ENCODE measurements around the gene SLAMF9.

The SLAMF9 gene

DNA sequence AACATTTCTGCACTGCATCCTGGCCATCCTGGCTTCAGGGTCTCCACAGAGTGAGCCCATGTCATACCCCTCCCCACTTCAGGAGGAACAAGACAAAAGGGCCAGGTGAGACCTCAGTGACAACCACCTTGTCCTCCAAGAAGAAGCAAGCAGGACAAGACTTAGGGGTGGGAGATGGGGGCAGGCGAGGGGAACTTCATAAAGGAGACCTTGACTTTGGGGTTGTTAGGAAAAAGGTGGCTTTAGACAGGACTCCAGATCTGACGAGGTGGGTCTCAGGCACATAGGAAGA is 24.0 kb upstream of the SLAMF9 start:
- TF ChIP-seq TCF4 (CRISPR knock-in tag; IDR thresholded peaks at IDR 0.05; ENCODE audit: borderline replicate concordance) (no peak), ISL1 (CRISPR knock-in tag; IDR thresholded peaks at IDR 0.05) (no peak), RARB (CRISPR knock-in tag; IDR thresholded peaks at IDR 0.05) (no peak), ARNTL (CRISPR knock-in tag; IDR thresholded peaks at IDR 0.05; ENCODE audit: borderline replicate concordance, low read depth) (no peak), ZNF8 (CRISPR knock-in tag; IDR thresholded peaks at IDR 0.05) (no peak), SNAI2 (CRISPR knock-in tag; IDR thresholded peaks at IDR 0.05) (no peak), ZFP30 (CRISPR knock-in tag; IDR thresholded peaks at IDR 0.05) (no peak), PPARA (CRISPR knock-in tag; IDR thresholded peaks at IDR 0.05; ENCODE audit: borderline replicate concordance) (no peak)
- TF ChIP-seq, protein P1, sequence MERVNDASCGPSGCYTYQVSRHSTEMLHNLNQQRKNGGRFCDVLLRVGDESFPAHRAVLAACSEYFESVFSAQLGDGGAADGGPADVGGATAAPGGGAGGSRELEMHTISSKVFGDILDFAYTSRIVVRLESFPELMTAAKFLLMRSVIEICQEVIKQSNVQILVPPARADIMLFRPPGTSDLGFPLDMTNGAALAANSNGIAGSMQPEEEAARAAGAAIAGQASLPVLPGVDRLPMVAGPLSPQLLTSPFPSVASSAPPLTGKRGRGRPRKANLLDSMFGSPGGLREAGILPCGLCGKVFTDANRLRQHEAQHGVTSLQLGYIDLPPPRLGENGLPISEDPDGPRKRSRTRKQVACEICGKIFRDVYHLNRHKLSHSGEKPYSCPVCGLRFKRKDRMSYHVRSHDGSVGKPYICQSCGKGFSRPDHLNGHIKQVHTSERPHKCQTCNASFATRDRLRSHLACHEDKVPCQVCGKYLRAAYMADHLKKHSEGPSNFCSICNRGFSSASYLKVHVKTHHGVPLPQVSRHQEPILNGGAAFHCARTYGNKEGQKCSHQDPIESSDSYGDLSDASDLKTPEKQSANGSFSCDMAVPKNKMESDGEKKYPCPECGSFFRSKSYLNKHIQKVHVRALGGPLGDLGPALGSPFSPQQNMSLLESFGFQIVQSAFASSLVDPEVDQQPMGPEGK (CRISPR knock-in tag; IDR thresholded peaks at IDR 0.05; ENCODE audit: borderline replicate concordance), result no peak
- TF ChIP-seq, protein P2, sequence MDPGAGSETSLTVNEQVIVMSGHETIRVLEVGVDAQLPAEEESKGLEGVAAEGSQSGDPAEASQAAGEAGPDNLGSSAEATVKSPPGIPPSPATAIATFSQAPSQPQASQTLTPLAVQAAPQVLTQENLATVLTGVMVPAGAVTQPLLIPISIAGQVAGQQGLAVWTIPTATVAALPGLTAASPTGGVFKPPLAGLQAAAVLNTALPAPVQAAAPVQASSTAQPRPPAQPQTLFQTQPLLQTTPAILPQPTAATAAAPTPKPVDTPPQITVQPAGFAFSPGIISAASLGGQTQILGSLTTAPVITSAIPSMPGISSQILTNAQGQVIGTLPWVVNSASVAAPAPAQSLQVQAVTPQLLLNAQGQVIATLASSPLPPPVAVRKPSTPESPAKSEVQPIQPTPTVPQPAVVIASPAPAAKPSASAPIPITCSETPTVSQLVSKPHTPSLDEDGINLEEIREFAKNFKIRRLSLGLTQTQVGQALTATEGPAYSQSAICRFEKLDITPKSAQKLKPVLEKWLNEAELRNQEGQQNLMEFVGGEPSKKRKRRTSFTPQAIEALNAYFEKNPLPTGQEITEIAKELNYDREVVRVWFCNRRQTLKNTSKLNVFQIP (CRISPR knock-in tag; IDR thresholded peaks at IDR 0.05; ENCODE audit: borderline replicate concordance, low read depth), result no peak
- ATAC-seq, result no peak

DNA sequence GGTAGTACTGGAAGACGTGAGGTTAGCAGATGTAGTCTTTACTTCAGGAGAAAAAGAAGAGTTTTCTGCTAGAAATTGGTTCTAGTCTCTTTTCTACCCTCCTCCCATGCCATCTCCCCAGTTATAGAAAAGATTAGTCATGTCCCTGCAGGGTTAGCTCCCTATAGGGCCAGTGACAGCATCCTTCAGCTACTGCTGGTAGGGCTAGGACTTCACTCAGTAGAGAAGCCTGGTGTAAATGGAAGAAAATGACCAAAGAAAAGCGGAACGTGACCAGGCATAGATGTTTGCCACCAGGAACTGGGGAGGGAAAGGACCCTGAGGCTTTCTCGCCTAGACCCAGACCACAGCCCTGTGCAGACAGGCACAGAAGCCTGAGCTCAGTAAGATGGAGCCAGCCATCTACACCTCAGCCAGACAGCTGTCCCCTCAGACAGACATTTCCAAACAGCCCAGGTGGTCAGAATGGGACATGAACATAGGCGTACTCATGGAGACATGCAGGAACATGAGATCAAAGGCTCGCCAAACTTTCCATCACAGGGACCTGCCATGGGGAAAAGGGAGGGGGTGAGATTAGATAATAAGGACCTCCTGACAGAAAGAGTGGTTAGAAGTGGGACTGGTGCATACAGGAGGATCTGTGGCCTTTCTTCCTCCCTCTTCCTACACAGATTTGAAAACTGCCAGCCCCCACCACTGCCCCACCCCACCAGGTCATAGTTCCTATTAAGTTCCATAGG is 23.5 kb upstream of the SLAMF9 start:
- ATAC-seq, result no peak; the same call in 2 of the 3 replicates
- no peak for TF ChIP-seq ISL1 (CRISPR knock-in tag; IDR thresholded peaks at IDR 0.05)
- TF ChIP-seq OSR1 (CRISPR knock-in tag; IDR thresholded peaks at IDR 0.05), result no peak
- TF ChIP-seq ESRRG (CRISPR knock-in tag; IDR thresholded peaks at IDR 0.05), result no peak
- TF ChIP-seq PPARA (CRISPR knock-in tag; IDR thresholded peaks at IDR 0.05; ENCODE audit: borderline replicate concordance), result no peak
- TF ChIP-seq, protein P1 (CRISPR knock-in tag; IDR thresholded peaks at IDR 0.05; ENCODE audit: borderline replicate concordance), result no peak
- no peak for TF ChIP-seq CSDC2 (CRISPR knock-in tag; IDR thresholded peaks at IDR 0.05)
- TF ChIP-seq RARB (CRISPR knock-in tag; IDR thresholded peaks at IDR 0.05), result no peak

DNA sequence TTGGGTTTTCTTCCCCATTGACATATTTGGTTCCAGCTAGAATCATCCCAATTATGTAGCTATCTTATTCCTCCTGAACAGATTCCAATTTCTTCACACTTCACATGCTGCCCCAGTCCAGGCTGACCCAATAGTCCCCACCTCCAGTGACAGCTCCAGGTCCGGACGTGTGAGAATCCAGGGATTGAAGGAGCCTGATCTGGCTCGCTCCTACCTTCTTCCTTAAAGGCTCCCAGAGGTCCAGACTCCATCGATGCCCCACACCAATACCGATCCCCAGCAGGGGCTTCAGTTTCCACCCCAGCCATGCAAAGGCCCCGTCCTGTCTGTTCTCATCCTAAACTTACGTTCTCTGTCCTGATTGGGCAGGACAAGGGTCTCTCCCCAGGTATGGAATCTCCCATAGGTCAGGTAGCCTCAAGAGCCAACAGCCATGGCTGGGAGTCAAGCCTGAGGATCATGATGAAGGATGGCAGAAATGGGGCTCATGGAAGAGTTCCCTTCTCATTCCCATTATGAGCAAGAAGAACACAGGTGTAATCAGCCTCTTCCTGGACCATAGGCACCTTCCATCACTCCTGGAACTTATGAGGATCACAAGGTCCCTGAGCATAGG is 20.4 kb upstream of the SLAMF9 start:
- TF ChIP-seq SNAI2 (CRISPR knock-in tag; IDR thresholded peaks at IDR 0.05) (no peak), ZFP30 (CRISPR knock-in tag; IDR thresholded peaks at IDR 0.05) (no peak), RARB (CRISPR knock-in tag; IDR thresholded peaks at IDR 0.05) (no peak), PPARA (CRISPR knock-in tag; IDR thresholded peaks at IDR 0.05; ENCODE audit: borderline replicate concordance) (no peak), TOX (CRISPR knock-in tag; IDR thresholded peaks at IDR 0.05; ENCODE audit: borderline replicate concordance) (no peak), ZNF70 (CRISPR knock-in tag; IDR thresholded peaks at IDR 0.05) (no peak), OSR1 (CRISPR knock-in tag; IDR thresholded peaks at IDR 0.05) (no peak), ISL1 (CRISPR knock-in tag; IDR thresholded peaks at IDR 0.05) (no peak)
- TF ChIP-seq, protein P3, sequence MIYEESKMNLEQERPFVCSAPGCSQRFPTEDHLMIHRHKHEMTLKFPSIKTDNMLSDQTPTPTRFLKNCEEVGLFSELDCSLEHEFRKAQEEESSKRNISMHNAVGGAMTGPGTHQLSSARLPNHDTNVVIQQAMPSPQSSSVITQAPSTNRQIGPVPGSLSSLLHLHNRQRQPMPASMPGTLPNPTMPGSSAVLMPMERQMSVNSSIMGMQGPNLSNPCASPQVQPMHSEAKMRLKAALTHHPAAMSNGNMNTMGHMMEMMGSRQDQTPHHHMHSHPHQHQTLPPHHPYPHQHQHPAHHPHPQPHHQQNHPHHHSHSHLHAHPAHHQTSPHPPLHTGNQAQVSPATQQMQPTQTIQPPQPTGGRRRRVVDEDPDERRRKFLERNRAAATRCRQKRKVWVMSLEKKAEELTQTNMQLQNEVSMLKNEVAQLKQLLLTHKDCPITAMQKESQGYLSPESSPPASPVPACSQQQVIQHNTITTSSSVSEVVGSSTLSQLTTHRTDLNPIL (CRISPR knock-in tag; IDR thresholded peaks at IDR 0.05; ENCODE audit: low read depth), result no peak
- TF ChIP-seq, protein P4, sequence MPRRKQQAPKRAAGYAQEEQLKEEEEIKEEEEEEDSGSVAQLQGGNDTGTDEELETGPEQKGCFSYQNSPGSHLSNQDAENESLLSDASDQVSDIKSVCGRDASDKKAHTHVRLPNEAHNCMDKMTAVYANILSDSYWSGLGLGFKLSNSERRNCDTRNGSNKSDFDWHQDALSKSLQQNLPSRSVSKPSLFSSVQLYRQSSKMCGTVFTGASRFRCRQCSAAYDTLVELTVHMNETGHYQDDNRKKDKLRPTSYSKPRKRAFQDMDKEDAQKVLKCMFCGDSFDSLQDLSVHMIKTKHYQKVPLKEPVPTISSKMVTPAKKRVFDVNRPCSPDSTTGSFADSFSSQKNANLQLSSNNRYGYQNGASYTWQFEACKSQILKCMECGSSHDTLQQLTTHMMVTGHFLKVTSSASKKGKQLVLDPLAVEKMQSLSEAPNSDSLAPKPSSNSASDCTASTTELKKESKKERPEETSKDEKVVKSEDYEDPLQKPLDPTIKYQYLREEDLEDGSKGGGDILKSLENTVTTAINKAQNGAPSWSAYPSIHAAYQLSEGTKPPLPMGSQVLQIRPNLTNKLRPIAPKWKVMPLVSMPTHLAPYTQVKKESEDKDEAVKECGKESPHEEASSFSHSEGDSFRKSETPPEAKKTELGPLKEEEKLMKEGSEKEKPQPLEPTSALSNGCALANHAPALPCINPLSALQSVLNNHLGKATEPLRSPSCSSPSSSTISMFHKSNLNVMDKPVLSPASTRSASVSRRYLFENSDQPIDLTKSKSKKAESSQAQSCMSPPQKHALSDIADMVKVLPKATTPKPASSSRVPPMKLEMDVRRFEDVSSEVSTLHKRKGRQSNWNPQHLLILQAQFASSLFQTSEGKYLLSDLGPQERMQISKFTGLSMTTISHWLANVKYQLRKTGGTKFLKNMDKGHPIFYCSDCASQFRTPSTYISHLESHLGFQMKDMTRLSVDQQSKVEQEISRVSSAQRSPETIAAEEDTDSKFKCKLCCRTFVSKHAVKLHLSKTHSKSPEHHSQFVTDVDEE (CRISPR knock-in tag; IDR thresholded peaks at IDR 0.05), result no peak
- ATAC-seq, result no peak
